Gastrocnemius medialis (tissue), 4 donors: Measurements from ENCODE around the gene USP17L29.
"Not testable (repeated sequence)": the region's sequence is repeated elsewhere in the genome, so short reads cannot be mapped to it uniquely, and the experiment has no call there.

ENCODE experiments used
- POLR2A ChIP-seq, 2 donors: fragments of 450-650 bp; IDR thresholded peaks; one replicate each; pipeline ENCODE4 v1.6.1; 2017; ENCODE audit warnings: antibody characterized with exemption in 2 of 2, mild to moderate bottlenecking in 2 of 2, moderate library complexity in 2 of 2
- TF ChIP-seq, protein P1 (sequence below), 5 experiments: fragments of 450-650 bp in 3 of 5; fragments of 200-600 bp in 2 of 5; sonication (generic) in 2 of 5; IDR thresholded peaks in 4 of 5; conservative IDR thresholded peaks in 1 of 5; 1 replicate in 4 of 5; 2 replicates in 1 of 5; pipeline ENCODE4 v1.5.1; 2016 to 2019; ENCODE audit warnings: antibody characterized with exemption in 5 of 5, mild to moderate bottlenecking in 3 of 5, moderate library complexity in 3 of 5

DNA sequence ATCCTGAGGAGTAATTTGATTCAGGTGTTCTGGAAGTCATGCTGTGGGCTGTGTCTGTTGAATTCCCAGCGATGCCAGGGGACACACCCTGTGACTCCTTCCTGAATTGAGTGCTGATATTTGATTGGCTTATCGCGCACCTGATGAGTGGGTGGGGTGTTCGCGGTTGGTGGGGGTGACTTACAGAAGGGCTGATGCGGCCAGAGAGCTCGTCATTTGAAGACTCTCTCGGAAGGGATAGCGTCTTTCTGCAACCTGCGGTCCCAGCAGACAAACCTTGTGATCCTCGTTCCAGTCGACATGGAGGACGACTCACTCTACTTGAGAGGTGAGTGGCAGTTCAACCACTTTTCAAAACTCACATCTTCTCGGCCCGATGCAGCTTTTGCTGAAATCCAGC, 28.6 kb upstream of the USP17L29 start, which contains the start of gene USP17L24:
- TF ChIP-seq POLR2A (IDR thresholded peaks at IDR 0.05): not testable (repeated sequence)
- TF ChIP-seq, protein P1, sequence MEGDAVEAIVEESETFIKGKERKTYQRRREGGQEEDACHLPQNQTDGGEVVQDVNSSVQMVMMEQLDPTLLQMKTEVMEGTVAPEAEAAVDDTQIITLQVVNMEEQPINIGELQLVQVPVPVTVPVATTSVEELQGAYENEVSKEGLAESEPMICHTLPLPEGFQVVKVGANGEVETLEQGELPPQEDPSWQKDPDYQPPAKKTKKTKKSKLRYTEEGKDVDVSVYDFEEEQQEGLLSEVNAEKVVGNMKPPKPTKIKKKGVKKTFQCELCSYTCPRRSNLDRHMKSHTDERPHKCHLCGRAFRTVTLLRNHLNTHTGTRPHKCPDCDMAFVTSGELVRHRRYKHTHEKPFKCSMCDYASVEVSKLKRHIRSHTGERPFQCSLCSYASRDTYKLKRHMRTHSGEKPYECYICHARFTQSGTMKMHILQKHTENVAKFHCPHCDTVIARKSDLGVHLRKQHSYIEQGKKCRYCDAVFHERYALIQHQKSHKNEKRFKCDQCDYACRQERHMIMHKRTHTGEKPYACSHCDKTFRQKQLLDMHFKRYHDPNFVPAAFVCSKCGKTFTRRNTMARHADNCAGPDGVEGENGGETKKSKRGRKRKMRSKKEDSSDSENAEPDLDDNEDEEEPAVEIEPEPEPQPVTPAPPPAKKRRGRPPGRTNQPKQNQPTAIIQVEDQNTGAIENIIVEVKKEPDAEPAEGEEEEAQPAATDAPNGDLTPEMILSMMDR (IDR thresholded peaks at IDR 0.05 in 4 of 5, conservative IDR thresholded peaks at IDR 0.05 in 1 of 5): not testable (repeated sequence)
